Neural cell (in vitro differentiated cells): Measurements from ENCODE around the gene RILPL2. TPM values are rescaled to one million over a fixed set of nuclear protein-coding genes. Genes with fewer than 3 reads are reported as not detected.
A peak's percentile ranks its signal among the peaks of the same experiment; 100 is the strongest.
"Not testable (repeated sequence)": the region's sequence is repeated elsewhere in the genome, so short reads cannot be mapped to it uniquely, and the experiment has no call there.

ENCODE experiments used
- H2AFZ ChIP-seq: fragments of 200-600, 300-800 bp; sonication (generic), shearing (Covaris generic); 2 replicates; pipeline ENCODE4 v1.6.0; 2014; ENCODE audit warnings: low read depth, mild to moderate bottlenecking, antibody characterized with exemption, low read length, moderate library complexity
- H3F3A ChIP-seq: fragments of 200-600 bp; shearing (Covaris generic); 2 replicates; pipeline ENCODE4 v1.6.1; 2016; ENCODE audit warnings: mild to moderate bottlenecking, moderate library complexity, mixed read lengths, antibody characterized with exemption, low read length; ENCODE audit not compliant: insufficient read depth, poor library complexity, severe bottlenecking
- H3K27ac ChIP-seq: fragments of 200-600, 300-800 bp; sonication (generic), shearing (Covaris generic); 2 replicates; pipeline ENCODE4 v1.5.1; 2014; ENCODE audit warnings: mild to moderate bottlenecking, low read length, moderate library complexity
- H3K27me3 ChIP-seq: fragments of 300-800, 200-600 bp; sonication (generic), shearing (Covaris generic); 2 replicates; pipeline ENCODE4 v1.6.0; 2014; ENCODE audit warnings: mild to moderate bottlenecking, low read depth, low read length, moderate library complexity; ENCODE audit not compliant: insufficient read depth
- H3K36me3 ChIP-seq: fragments of 300-800, 200-600 bp; sonication (generic), shearing (Covaris generic); 2 replicates; pipeline ENCODE4 v1.5.1; 2014; ENCODE audit warnings: mild to moderate bottlenecking, antibody characterized with exemption, low read length, moderate library complexity; ENCODE audit not compliant: insufficient read depth
- H3K4me2 ChIP-seq: fragments of 300-800, 200-600 bp; sonication (generic), shearing (Covaris generic); 2 replicates; pipeline ENCODE4 v1.6.0; 2014; ENCODE audit warnings: mild to moderate bottlenecking, low read length
- H3K4me3 ChIP-seq: fragments of 300-800, 200-600 bp; sonication (generic), shearing (Covaris generic); 2 replicates; pipeline ENCODE4 v1.5.1; 2014; ENCODE audit warnings: mild to moderate bottlenecking, low read length, moderate library complexity
- H3K79me2 ChIP-seq: fragments of 200-600 bp; shearing (Covaris generic); replicated peaks from 2 replicates; pipeline ENCODE4 v1.6.0; 2014; ENCODE audit warnings: mild to moderate bottlenecking, low read length, moderate library complexity; ENCODE audit not compliant: insufficient read depth
- H3K9ac ChIP-seq: fragments of 300-800, 200-600 bp; sonication (generic), shearing (Covaris generic); 2 replicates; pipeline ENCODE4 v1.6.1; 2016; ENCODE audit warnings: mild to moderate bottlenecking, low read length, mixed read lengths
- H3K9me2 ChIP-seq: fragments of 200-600 bp; shearing (Covaris generic); 2 replicates; pipeline ENCODE4 v1.6.1; 2016; ENCODE audit warnings: mild to moderate bottlenecking, low read length, mixed read lengths; ENCODE audit not compliant: insufficient read depth
- H3K9me3 ChIP-seq: fragments of 200-600, 300-800 bp; sonication (generic), shearing (Covaris generic); 2 replicates; pipeline ENCODE4 v1.6.1; 2016; ENCODE audit warnings: mild to moderate bottlenecking, mixed run types, low read length, moderate library complexity, mixed read lengths
- H4K20me1 ChIP-seq: fragments of 200-600 bp; shearing (Covaris generic); 2 replicates; pipeline ENCODE4 v1.6.1; 2016; ENCODE audit warnings: mild to moderate bottlenecking, mixed run types; ENCODE audit not compliant: insufficient read depth
- CTCF ChIP-seq: fragments of 450-650 bp; IDR thresholded peaks from 2 replicates; pipeline ENCODE4 v1.5.1; 2014; ENCODE audit warnings: antibody characterized with exemption, mild to moderate bottlenecking, moderate library complexity; ENCODE audit not compliant: poor library complexity, severe bottlenecking
- EP300 ChIP-seq: fragments of 450-650 bp; conservative IDR thresholded peaks from 2 replicates; pipeline ENCODE4 v1.6.1; 2014; ENCODE audit warnings: antibody characterized with exemption, mild to moderate bottlenecking, moderate library complexity; ENCODE audit not compliant: poor library complexity, severe bottlenecking
- EZH2 ChIP-seq: fragments of 200-600, 300-800 bp; shearing (Covaris generic), sonication (generic); IDR thresholded peaks from 2 replicates; pipeline ENCODE4 v1.6.1; 2014; ENCODE audit warnings: antibody characterized with exemption, low read length, borderline replicate concordance, mild to moderate bottlenecking; ENCODE audit not compliant: insufficient read depth, poor library complexity, severe bottlenecking
- MXI1 ChIP-seq: fragments of 450-650 bp; conservative IDR thresholded peaks from 2 replicates; pipeline ENCODE4 v1.6.1; 2014; ENCODE audit warnings: antibody characterized with exemption, mild to moderate bottlenecking; ENCODE audit not compliant: poor library complexity, severe bottlenecking
- POLR2AphosphoS5 ChIP-seq: IDR thresholded peaks from 2 replicates; pipeline ENCODE4 v1.6.1; 2012
- RAD21 ChIP-seq: fragments of 450-650 bp; conservative IDR thresholded peaks from 2 replicates; pipeline ENCODE4 v1.6.1; 2014; ENCODE audit warnings: antibody characterized with exemption, mild to moderate bottlenecking, moderate library complexity
- SMC3 ChIP-seq: fragments of 450-650 bp; conservative IDR thresholded peaks from 2 replicates; pipeline ENCODE4 v1.6.1; 2014; ENCODE audit warnings: antibody characterized with exemption, mild to moderate bottlenecking, moderate library complexity; ENCODE audit not compliant: poor library complexity
- TAF1 ChIP-seq: IDR thresholded peaks from 2 replicates; pipeline ENCODE4 v1.6.1; 2012; ENCODE audit warnings: low read depth
- polyA plus RNA-seq: library from polyadenylated mRNA; depleted of rRNA; stranded (reverse); fragments of >200 nt; gene quantifications from 2 replicates; pipeline ENCODE4 v1.2.3, GENCODE V29; 2014
- TF ChIP-seq, protein P1 (sequence below): IDR thresholded peaks from 2 replicates; pipeline ENCODE4 v1.6.1; 2012; ENCODE audit warnings: borderline replicate concordance

RILPL2 gene
- polyA plus RNA-seq, 1 donor from 2014 or later, result 0.07 TPM

GRCh38 chr12:123457980-123458779 lies 21.7 kb upstream of the RILPL2 start, which contains the start of gene SNRNP35:
Gene SNRNP35, plus strand, starts transcription at chr12:123458139. Its CDS starts 7,402 bp downstream, at chr12:123465541.
- Histone ChIP-seq H3K4me3 (peak within 1 kb of the TSS; percentile 89), H4K20me1 (no peaks in the 10 kb centered on the region), H3K27me3 (no peaks in the 10 kb centered on the region), H3K36me3 (no peaks in the 10 kb centered on the region), H3K9me2 (no peaks in the 10 kb centered on the region), H3K9me3 (no peaks in the 10 kb centered on the region), H3F3A (no peaks in the 10 kb centered on the region), H2AFZ (peak within 1 kb of the TSS; percentile 91), H3K9ac (peak within 1 kb of the TSS; percentile 91), H3K4me2 (peak within 1 kb of the TSS; percentile 48), H3K27ac (peak within 1 kb of the TSS; percentile 99), H3K79me2 (peaks cover 6% of the 10 kb centered on the region)
- peak; percentile 78 for TF ChIP-seq TAF1
- no peak for TF ChIP-seq RAD21
- TF ChIP-seq, protein P1, sequence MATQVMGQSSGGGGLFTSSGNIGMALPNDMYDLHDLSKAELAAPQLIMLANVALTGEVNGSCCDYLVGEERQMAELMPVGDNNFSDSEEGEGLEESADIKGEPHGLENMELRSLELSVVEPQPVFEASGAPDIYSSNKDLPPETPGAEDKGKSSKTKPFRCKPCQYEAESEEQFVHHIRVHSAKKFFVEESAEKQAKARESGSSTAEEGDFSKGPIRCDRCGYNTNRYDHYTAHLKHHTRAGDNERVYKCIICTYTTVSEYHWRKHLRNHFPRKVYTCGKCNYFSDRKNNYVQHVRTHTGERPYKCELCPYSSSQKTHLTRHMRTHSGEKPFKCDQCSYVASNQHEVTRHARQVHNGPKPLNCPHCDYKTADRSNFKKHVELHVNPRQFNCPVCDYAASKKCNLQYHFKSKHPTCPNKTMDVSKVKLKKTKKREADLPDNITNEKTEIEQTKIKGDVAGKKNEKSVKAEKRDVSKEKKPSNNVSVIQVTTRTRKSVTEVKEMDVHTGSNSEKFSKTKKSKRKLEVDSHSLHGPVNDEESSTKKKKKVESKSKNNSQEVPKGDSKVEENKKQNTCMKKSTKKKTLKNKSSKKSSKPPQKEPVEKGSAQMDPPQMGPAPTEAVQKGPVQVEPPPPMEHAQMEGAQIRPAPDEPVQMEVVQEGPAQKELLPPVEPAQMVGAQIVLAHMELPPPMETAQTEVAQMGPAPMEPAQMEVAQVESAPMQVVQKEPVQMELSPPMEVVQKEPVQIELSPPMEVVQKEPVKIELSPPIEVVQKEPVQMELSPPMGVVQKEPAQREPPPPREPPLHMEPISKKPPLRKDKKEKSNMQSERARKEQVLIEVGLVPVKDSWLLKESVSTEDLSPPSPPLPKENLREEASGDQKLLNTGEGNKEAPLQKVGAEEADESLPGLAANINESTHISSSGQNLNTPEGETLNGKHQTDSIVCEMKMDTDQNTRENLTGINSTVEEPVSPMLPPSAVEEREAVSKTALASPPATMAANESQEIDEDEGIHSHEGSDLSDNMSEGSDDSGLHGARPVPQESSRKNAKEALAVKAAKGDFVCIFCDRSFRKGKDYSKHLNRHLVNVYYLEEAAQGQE, result peak; percentile 93
- peak; percentile 15 for TF ChIP-seq SMC3
- TF ChIP-seq CTCF, result no peak
- peak; percentile 95 for TF ChIP-seq EP300
- TF ChIP-seq POLR2AphosphoS5, result peak; percentile 82
- peak; percentile 61 for TF ChIP-seq MXI1

- Histone ChIP-seq H3K27ac (no peak overlapping the region), H3K27me3 (no peaks in the 10 kb centered on the region), H3K9me3 (no peaks in the 10 kb centered on the region), H3K4me3 (no peak overlapping the region), H2AFZ (no peak overlapping the region), H3K4me2 (no peak overlapping the region), H3K9me2 (no peaks in the 10 kb centered on the region), H3F3A (no peaks in the 10 kb centered on the region), H3K9ac (no peak overlapping the region), H3K36me3 (no peaks in the 10 kb centered on the region), H4K20me1 (no peaks in the 10 kb centered on the region), H3K79me2 (no peaks in the 10 kb centered on the region)
- no peak for TF ChIP-seq POLR2AphosphoS5
- no peak for TF ChIP-seq TAF1
- no peak for TF ChIP-seq CTCF
- no peak for TF ChIP-seq EZH2
- no peak for TF ChIP-seq MXI1
- TF ChIP-seq SMC3, result no peak
- TF ChIP-seq EP300, result no peak
- TF ChIP-seq, protein P1, result no peak
- TF ChIP-seq RAD21, result no peak
Measured at GRCh38 chr12:123453165-123453564, 16.7 kb upstream of the RILPL2 start.

GRCh38 chr12:123452276-123452550 lies 15.7 kb upstream of the RILPL2 start:
- not testable (repeated sequence) for H3K4me3 ChIP-seq, H3K9ac ChIP-seq, H3K9me3 ChIP-seq, H3K9me2 ChIP-seq, H4K20me1 ChIP-seq, H3K27me3 ChIP-seq, H2AFZ ChIP-seq, H3K79me2 ChIP-seq, H3K4me2 ChIP-seq, H3K36me3 ChIP-seq, H3F3A ChIP-seq, H3K27ac ChIP-seq
